Stomach (tissue), 9 donors: Measurements from ENCODE around the gene FHOD1. TPM values are rescaled to one million over a fixed set of nuclear protein-coding genes. Genes with fewer than 3 reads are reported as not detected.

ENCODE experiments used
- DNase-seq, 2 donors: peaks; one replicate each; pipeline versions ENCODE4 v3.0.0 to v3.0.0-alpha.2; 2013 to 2019
- H3K27ac ChIP-seq, 5 donors: fragments of 200-600 bp in 4 of 5; sonication (generic) in 4 of 5; one replicate each; pipeline ENCODE4 v1.5.1; 2013 to 2019; ENCODE audit warnings: mild to moderate bottlenecking in 1 of 5, moderate library complexity in 1 of 5
- H3K27me3 ChIP-seq, 3 donors: fragments of 200-600 bp; sonication (generic); one replicate each; pipeline ENCODE4 v1.5.1; 2017 to 2019; ENCODE audit warnings: mixed run types in 1 of 3
- H3K36me3 ChIP-seq, 4 donors: fragments of 200-600 bp; sonication (generic); 1 replicate in 3 of 4; 2 replicates in 1 of 4; pipeline ENCODE4 v1.5.1; 2016 to 2019
- H3K4me1 ChIP-seq, 4 donors: fragments of 200-600 bp; sonication (generic); one replicate each; pipeline ENCODE4 v1.5.1; 2016 to 2019
- H3K4me3 ChIP-seq, 4 donors: fragments of 200-600 bp; sonication (generic) in 3 of 4; one replicate each; pipeline ENCODE4 v1.5.1; 2016 to 2019; ENCODE audit warnings: mild to moderate bottlenecking in 1 of 4
- H3K9me3 ChIP-seq, 4 donors: fragments of 200-600 bp; sonication (generic); one replicate each; pipeline ENCODE4 v1.5.1; 2016 to 2019
- EP300 ChIP-seq: sonication (generic); formaldehyde crosslinking; IDR thresholded peaks from one replicate; pipeline ENCODE4 v1.6.1; 2017; ENCODE audit warnings: antibody characterized with exemption
- POLR2A ChIP-seq, 4 donors: fragments of 450-650 bp; IDR thresholded peaks; one replicate each; pipeline ENCODE4 v1.6.1; 2016; ENCODE audit warnings: antibody characterized with exemption in 4 of 4, control low read depth in 2 of 4, mild to moderate bottlenecking in 1 of 4, moderate library complexity in 1 of 4
- POLR2AphosphoS5 ChIP-seq, 3 donors: sonication (generic); formaldehyde crosslinking; IDR thresholded peaks; one replicate each; pipeline ENCODE4 v1.6.1; 2016; ENCODE audit warnings: antibody characterized with exemption in 3 of 3
- WGBS, 5 donors: extraction: QIAGEN DNeasy Blood & Tissue Kit in 3 of 5; methylation state at CpG; one replicate each; pipeline versions ENCODE4 v1.1.5 to v1.1.7; 2013 to 2018; 5-methylcytosine and 5-hydroxymethylcytosine counted together
- intact Hi-C: fragments of 100-400 bp; cut with DNase I; formaldehyde crosslinking; loops from one replicate; pipeline ENCODE4 v1.15.1; 2023; ENCODE audit warnings: low total_unique reads
- polyA plus RNA-seq, 3 donors: library from polyadenylated mRNA; stranded (reverse); fragments of 200-250 nt; gene quantifications; one replicate each; pipeline ENCODE4 v1.2.3, GENCODE V29; 2013
- total RNA-seq, 5 donors: library from RNA; depleted of rRNA; stranded (reverse); fragments of >200 nt; gene quantifications; one replicate each; pipeline versions ENCODE4 v1.1.0 to v1.2.3, GENCODE V29; 2014 to 2016
- TF ChIP-seq, protein P1 (sequence below), 7 experiments: fragments of 450-650 bp in 4 of 7; fragments of 200-600 bp in 3 of 7; sonication (generic) in 3 of 7; IDR thresholded peaks; one replicate each; pipeline ENCODE4 v1.5.1; 2016 to 2019; ENCODE audit warnings: antibody characterized with exemption in 7 of 7, control low read depth in 2 of 7, mild to moderate bottlenecking in 1 of 7
- donor health status: healthy with polysubstance abuse.
- donor health status: Bipolar disorder and iron deficiency.
- donor health status: healthy.

Gene FHOD1
- total and polyA plus RNA-seq, 8 donors, result 6.1 to 101 (median 17.5) TPM

DNA sequence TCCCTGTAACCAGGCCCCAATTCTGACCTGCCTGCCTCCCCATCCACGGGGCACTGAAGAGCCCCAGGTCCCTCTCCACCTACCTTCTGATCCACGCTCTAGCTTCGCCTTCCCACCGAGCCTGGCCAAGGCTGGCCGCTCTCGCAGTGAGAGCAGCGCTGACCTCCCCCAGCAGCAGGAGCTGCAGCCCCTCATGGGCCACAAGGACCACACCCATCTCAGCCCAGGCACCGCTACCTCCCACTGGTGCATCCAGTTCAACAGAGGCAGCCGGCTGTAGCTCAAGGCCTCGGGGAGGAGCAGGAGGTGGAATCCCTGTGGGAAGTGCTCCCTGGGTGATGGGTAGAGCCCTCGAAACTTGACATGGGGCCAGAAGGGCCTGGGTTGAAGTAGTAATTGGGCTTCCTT, 23.7 kb upstream of the FHOD1 start:
- H3K27me3 ChIP-seq, result peaks cover 0 to 12% (median 0%) of the 10 kb centered on the region in 3 donors
- H3K27ac ChIP-seq, result no peak overlapping the region
- no peak for DNase-seq
- peaks cover 0 to 8% (median 0%) of the 10 kb centered on the region in 4 donors for H3K4me1 ChIP-seq
- peaks cover 2 to 7% (median 5%) of the 10 kb centered on the region in 4 donors for H3K36me3 ChIP-seq
- WGBS, 5 donors, result 81 to 91% (median 85%) methylated on average over 9 to 11 of the region's 11 CpGs
- H3K4me3 ChIP-seq, result no peak overlapping the region
- H3K9me3 ChIP-seq, result no peaks in the 10 kb centered on the region
- no peak for TF ChIP-seq EP300
- no peak for TF ChIP-seq POLR2A (IDR thresholded peaks at IDR 0.05)
- no peak for TF ChIP-seq POLR2AphosphoS5 (IDR thresholded peaks at IDR 0.05)
- TF ChIP-seq, protein P1, sequence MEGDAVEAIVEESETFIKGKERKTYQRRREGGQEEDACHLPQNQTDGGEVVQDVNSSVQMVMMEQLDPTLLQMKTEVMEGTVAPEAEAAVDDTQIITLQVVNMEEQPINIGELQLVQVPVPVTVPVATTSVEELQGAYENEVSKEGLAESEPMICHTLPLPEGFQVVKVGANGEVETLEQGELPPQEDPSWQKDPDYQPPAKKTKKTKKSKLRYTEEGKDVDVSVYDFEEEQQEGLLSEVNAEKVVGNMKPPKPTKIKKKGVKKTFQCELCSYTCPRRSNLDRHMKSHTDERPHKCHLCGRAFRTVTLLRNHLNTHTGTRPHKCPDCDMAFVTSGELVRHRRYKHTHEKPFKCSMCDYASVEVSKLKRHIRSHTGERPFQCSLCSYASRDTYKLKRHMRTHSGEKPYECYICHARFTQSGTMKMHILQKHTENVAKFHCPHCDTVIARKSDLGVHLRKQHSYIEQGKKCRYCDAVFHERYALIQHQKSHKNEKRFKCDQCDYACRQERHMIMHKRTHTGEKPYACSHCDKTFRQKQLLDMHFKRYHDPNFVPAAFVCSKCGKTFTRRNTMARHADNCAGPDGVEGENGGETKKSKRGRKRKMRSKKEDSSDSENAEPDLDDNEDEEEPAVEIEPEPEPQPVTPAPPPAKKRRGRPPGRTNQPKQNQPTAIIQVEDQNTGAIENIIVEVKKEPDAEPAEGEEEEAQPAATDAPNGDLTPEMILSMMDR (IDR thresholded peaks at IDR 0.05), result no peak
- intact Hi-C loops, result no loop called here

DNA sequence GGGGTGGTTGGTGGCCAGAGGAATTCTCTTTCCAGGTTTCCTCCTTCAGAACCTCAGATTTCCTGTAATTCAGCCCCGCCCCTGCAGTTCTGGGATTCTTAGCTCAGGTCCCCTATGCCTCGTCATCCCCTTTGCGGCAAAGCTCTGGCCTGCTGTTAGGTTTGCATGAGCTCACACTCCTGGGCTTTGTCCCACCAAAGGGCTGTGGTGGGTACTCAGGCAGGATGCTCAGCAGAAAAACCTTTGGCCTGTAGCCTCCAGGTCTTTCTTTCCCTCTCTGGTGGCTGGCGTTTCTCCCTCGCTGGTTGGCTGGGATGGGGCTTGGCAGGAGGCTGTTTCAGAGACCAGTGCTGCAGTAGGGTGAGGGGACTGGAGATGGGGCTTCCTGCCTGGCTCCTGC, 22.5 kb upstream of the FHOD1 start:
- H3K9me3 ChIP-seq, result no peaks in the 10 kb centered on the region
- 24 to 53% (median 41%) methylated on average over 5 of the region's 5 CpGs for WGBS, 5 donors

DNA sequence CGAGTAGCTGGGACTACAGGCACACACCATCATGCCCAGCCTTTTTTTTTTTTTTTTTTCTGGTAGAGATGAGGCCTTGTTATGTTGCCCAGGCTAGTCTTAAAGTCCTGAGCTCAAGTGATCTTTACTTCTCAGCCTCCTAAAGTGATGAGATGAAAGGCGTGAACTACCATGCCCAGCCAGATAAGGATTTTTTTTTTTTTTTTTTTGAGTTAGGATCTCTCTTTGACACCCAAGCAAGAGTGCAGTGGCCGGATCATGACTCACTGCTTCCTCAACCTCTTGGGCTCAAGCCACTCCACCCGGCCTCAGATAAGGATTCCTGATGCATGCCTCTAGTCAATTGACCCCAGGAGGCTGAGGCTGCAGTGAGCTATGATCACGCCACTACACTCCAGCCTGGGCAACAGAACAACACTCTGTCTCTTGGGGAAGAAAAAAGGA, 20.9 kb upstream of the FHOD1 start:
- 26 to 43% (median 42%) methylated on average over 5 of the region's 5 CpGs for WGBS, 5 donors
- intact Hi-C loops, result loop anchor here (10.0 kb wide), 1 partner anchor 137 kb away; no protein-coding TSS in a partner anchor
- Histone ChIP-seq H3K36me3 (no peaks in the 10 kb centered on the region), H3K4me1 (peaks cover 0 to 8% (median 0%) of the 10 kb centered on the region in 4 donors), H3K4me3 (no peak overlapping the region), H3K27ac (no peak overlapping the region), H3K27me3 (peaks cover 0 to 31% (median 0%) of the 10 kb centered on the region in 3 donors), H3K9me3 (no peaks in the 10 kb centered on the region)
- DNase-seq, result peak; percentile 63 to 65
- TF ChIP-seq EP300 (no peak), POLR2AphosphoS5 (IDR thresholded peaks at IDR 0.05) (peak in 1 of 3 donors; percentile 37)

More for the DNA sequence above, 22.5 kb upstream of the FHOD1 start:
- Histone ChIP-seq H3K4me1 (peaks cover 0 to 8% (median 0%) of the 10 kb centered on the region in 4 donors), H3K27me3 (peaks cover 0 to 22% (median 0%) of the 10 kb centered on the region in 3 donors), H3K27ac (no peak overlapping the region), H3K36me3 (no peaks in the 10 kb centered on the region), H3K4me3 (no peak overlapping the region)
- intact Hi-C loops, result loop anchor here (10.0 kb wide), 1 partner anchor 135 kb away; no protein-coding TSS in a partner anchor
- DNase-seq, result no peak
- TF ChIP-seq EP300, result no peak
- TF ChIP-seq POLR2A (IDR thresholded peaks at IDR 0.05), result no peak
- TF ChIP-seq, protein P1 (IDR thresholded peaks at IDR 0.05), result no peak
- TF ChIP-seq POLR2AphosphoS5 (IDR thresholded peaks at IDR 0.05), result no peak

DNA sequence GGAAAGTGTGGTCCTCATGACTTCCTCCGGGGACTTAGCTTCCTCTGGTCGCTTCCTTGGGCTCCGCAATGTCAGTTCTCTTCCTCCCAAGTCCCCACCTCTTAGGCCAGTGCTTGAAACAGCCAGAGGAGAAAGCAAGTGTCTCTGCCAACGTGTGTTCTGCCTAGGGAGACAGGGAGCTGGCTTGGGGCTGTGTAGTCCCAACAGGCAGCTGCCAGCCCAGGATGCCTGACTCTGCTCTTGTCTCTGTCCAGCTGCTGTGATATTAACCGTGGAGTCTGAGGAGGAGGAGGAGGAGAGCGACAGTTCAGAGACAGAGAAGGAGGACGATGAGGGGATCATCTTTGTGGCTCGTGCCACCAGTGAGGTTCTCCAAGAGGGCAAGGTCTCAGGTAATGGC, 18.6 kb upstream of the FHOD1 start:
- no peak for DNase-seq
- Histone ChIP-seq H3K4me3 (no peak overlapping the region), H3K36me3 (no peaks in the 10 kb centered on the region), H3K9me3 (no peaks in the 10 kb centered on the region), H3K4me1 (peaks cover 0 to 8% (median 0%) of the 10 kb centered on the region in 4 donors), H3K27me3 (peaks cover 0 to 31% (median 0%) of the 10 kb centered on the region in 3 donors), H3K27ac (no peak overlapping the region)
- TF ChIP-seq POLR2AphosphoS5 (IDR thresholded peaks at IDR 0.05) (no peak), EP300 (no peak), POLR2A (IDR thresholded peaks at IDR 0.05) (no peak)
- TF ChIP-seq, protein P1 (IDR thresholded peaks at IDR 0.05), result no peak
- 66 to 76% (median 72%) methylated on average over 8 of the region's 8 CpGs for WGBS, 5 donors
- intact Hi-C loops, result loop anchor here (10.0 kb wide), 1 partner anchor 139 kb away; no protein-coding TSS in a partner anchor

DNA sequence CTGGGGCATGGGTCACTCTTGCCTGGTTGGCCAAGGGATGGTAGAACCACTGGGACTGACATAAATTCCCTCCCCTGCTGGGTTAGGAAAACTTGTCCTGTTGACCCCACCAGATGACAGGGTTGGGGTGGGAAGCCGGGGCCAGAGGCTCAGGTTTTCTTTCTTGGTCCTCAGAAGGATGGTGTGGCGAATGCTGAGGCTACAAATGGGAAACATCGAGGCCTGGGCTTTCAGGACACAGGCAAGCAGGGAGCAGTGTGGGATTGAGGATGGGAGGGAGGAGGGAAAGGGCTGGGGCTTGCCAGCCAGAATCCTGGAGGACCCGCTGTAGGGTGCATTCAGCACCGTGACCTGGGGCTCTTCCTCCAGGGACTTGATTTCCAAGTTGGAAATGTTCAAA, 17.6 kb upstream of the FHOD1 start:
- WGBS, 5 donors, result 84 to 91% (median 89%) methylated on average over 5 of the region's 5 CpGs

More for the DNA sequence above, 17.6 kb upstream of the FHOD1 start:
- H3K4me3 ChIP-seq, result no peak overlapping the region
- TF ChIP-seq, protein P1 (IDR thresholded peaks at IDR 0.05), result no peak
- TF ChIP-seq POLR2AphosphoS5 (IDR thresholded peaks at IDR 0.05) (no peak), EP300 (no peak), POLR2A (IDR thresholded peaks at IDR 0.05) (no peak)
- H3K27ac ChIP-seq, result no peak overlapping the region
- no peaks in the 10 kb centered on the region for H3K9me3 ChIP-seq
- DNase-seq, result no peak
- H3K36me3 ChIP-seq, result no peaks in the 10 kb centered on the region
- intact Hi-C loops, result loop anchor here (10.0 kb wide), 1 partner anchor 140 kb away; no protein-coding TSS in a partner anchor
- peaks cover 0 to 29% (median 0%) of the 10 kb centered on the region in 3 donors for H3K27me3 ChIP-seq
- H3K4me1 ChIP-seq, result peaks cover 0 to 6% (median 0%) of the 10 kb centered on the region in 4 donors
